ENCODE data around the gene JAGN1. TPM values are rescaled to one million over a fixed set of nuclear protein-coding genes. Genes with fewer than 3 reads are reported as not detected.
A peak's percentile ranks its signal among the peaks of the same experiment; 100 is the strongest.

JAGN1 gene
- total and polyA plus RNA-seq, 9 of the 15 experiments (the other 6 are each of a cell fraction or from before 2014, with no cell fraction given): 31.6 to 77.8 (median 40.3) TPM

GRCh38 chr3:9933561-9934234 lies 43.3 kb downstream of the JAGN1 start, which contains the start of gene CRELD1 (continued):
- TF ChIP-seq ZBTB33 (CRISPR knock-in tag; IDR thresholded peaks at IDR 0.05): no peak
- TF ChIP-seq BDP1 (IDR thresholded peaks at IDR 0.05; ENCODE audit: insufficient read depth, insufficient read length): no peak
- no peak for TF ChIP-seq GTF3C2 (IDR thresholded peaks at IDR 0.05; ENCODE audit: borderline replicate concordance, extremely low read depth, insufficient read length)
- TF ChIP-seq NCOA1 (IDR thresholded peaks at IDR 0.05; ENCODE audit: low read depth): peak; percentile 11; the same call in 1 of the 2 replicates
- TF ChIP-seq CREBBP (IDR thresholded peaks at IDR 0.05; ENCODE audit: low read depth, low read length): no peak
- TF ChIP-seq ZKSCAN1 (IDR thresholded peaks at IDR 0.05; ENCODE audit: low read depth, low read length): no peak
- peak; percentile 60 for TF ChIP-seq ZBTB40 (IDR thresholded peaks at IDR 0.05)
- TF ChIP-seq ZBTB40 (CRISPR knock-in tag; IDR thresholded peaks at IDR 0.05): 0 out of 2 replicates have a peak, but pooled peaks have one; percentile 2
- no peak; the same call in 1 of the 2 replicates for TF ChIP-seq TCF3 (CRISPR knock-in tag; IDR thresholded peaks at IDR 0.05)
- TF ChIP-seq RFX5 (IDR thresholded peaks at IDR 0.05; ENCODE audit: low read depth, low read length): peak; percentile 73
- TF ChIP-seq ZNF143 (CRISPR knock-in tag; IDR thresholded peaks at IDR 0.05): no peak
- TF ChIP-seq RBM34 (IDR thresholded peaks at IDR 0.05; ENCODE audit: borderline replicate concordance, insufficient read depth, low read length): no peak
- TF ChIP-seq TEAD1 (CRISPR knock-in tag; IDR thresholded peaks at IDR 0.05): peak in 1 of 2 experiments; percentile 83; a peak in 1 of 4 replicates
- TF ChIP-seq ZNF24 (IDR thresholded peaks at IDR 0.05): no peak

Measured in K562 (cell line).